Measurements from ENCODE around the gene EZH1. TPM values are rescaled to one million over a fixed set of nuclear protein-coding genes. Genes with fewer than 3 reads are reported as not detected.

The EZH1 gene
- total RNA-seq, 2 experiments from 2014 or later, result 23.1 to 25.5 TPM

DNA sequence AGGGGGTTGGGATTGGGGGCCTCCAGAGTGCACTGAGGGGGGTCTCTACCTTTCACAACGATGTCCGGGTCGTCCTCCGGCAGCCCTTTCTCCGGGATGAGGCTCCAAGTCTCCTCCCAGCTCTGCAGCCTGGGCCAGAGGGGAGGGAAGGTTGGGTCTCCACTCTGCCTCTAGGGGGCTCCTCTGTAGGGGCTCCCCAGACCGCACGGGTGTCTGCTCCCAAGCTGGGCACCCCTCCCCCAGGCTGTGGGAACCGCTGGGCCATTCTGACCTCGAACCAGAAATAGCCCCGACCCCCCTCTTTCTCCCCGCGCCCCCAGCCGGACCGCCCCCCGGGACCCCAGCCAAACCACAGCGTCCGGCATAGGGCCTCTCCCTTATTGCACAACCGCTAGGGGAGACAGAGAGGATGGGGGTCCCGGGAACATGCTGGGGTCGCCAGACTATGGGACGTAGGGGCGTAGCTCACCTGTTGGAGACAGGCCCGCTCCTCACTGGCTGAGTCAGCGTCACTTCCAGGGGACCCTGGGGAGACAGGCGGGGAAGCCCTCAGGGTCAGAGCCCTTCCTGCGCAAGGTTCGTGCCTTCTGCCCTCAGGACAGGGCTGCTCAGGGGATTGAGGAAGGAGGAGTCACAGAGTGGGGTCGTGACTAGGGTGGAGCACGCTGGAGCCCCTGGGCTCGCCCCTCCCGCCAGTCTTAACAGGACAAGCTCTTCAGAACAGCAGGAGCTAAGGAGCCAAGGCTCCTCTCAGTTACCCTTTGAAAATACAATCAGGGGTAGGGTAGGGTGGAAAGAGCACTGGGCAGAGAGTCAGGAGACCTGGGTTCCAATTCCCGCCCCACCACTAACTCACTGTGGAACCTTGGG is 70.7 kb downstream of the EZH1 start:
- TF ChIP-seq, protein P1, sequence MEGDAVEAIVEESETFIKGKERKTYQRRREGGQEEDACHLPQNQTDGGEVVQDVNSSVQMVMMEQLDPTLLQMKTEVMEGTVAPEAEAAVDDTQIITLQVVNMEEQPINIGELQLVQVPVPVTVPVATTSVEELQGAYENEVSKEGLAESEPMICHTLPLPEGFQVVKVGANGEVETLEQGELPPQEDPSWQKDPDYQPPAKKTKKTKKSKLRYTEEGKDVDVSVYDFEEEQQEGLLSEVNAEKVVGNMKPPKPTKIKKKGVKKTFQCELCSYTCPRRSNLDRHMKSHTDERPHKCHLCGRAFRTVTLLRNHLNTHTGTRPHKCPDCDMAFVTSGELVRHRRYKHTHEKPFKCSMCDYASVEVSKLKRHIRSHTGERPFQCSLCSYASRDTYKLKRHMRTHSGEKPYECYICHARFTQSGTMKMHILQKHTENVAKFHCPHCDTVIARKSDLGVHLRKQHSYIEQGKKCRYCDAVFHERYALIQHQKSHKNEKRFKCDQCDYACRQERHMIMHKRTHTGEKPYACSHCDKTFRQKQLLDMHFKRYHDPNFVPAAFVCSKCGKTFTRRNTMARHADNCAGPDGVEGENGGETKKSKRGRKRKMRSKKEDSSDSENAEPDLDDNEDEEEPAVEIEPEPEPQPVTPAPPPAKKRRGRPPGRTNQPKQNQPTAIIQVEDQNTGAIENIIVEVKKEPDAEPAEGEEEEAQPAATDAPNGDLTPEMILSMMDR (IDR thresholded peaks at IDR 0.05), result peak; percentile 69
- Mint-ChIP-seq H3K4me3 (no peak overlapping the region), H3K27ac (no peak overlapping the region), H3K4me1 (ENCODE audit: low read depth) (peaks cover 36% of the 10 kb centered on the region), H3K36me3 (ENCODE audit: low read depth) (no peaks in the 10 kb centered on the region), H3K9me3 (no peaks in the 10 kb centered on the region), H3K27me3 (peaks cover 51% of the 10 kb centered on the region)
- ChIA-PET POLR2A (interaction anchor here (1.1 kb wide), 1 partner anchor 107 kb away, joined by 3 read pairs; the partner anchor contains the start of gene MLX), CTCF (interaction anchor here (0.6 to 1.6 kb wide), 4 partner anchors 10 to 96 kb away, joined by 3 to 10 read pairs (median 4); partner anchors contain the start of gene TUBG2)
- intact Hi-C loops (cut with micrococcal nuclease), result no loop called here
- ATAC-seq, result no peak
- DNase-seq, result peak; percentile 40

DNA sequence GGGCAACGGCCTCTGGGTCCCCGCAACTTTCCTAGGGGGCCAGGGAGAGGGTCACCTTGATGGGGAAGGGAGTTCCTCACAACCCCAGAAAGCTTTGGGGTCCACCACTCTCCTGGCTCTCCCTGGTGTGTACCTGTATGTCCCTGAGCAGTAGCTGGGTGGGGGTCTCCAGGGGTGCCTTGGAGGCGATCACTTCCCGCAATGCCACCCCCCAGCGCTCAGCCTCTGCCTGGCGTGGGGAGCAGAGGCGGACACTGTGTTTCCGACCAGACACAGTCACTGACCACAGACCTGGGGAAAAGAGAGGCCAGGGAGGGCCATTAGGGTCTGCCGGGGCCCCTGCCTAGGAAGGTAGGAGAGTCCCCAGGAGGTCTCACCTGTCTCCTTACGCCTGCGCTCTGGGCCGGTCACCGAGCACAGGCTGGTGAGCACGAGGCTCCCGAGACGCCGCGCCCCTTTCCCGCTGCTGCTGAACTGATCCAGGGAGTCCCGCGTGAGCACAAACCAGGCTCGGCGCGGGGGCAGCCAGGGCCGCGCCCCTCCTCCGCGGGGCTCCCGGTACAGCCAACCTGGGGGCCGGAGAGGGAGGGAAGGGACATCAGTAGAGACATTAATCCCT is 71.5 kb downstream of the EZH1 start:
- Mint-ChIP-seq H3K9me3 (no peaks in the 10 kb centered on the region), H3K4me1 (ENCODE audit: low read depth) (peaks cover 31% of the 10 kb centered on the region), H3K4me3 (no peak overlapping the region), H3K27me3 (peaks cover 52% of the 10 kb centered on the region), H3K36me3 (ENCODE audit: low read depth) (no peaks in the 10 kb centered on the region), H3K27ac (no peak overlapping the region)
- ChIA-PET CTCF (interaction anchor here (1.4 to 1.6 kb wide), 4 partner anchors 10 to 95 kb away, joined by 4 to 10 read pairs (median 4); no protein-coding TSS in a partner anchor), POLR2A (interaction anchor here (1.1 kb wide), 1 partner anchor 106 kb away, joined by 3 read pairs; the partner anchor contains the start of gene MLX)
- ATAC-seq (no peak), DNase-seq (no peak)
- TF ChIP-seq, protein P1 (IDR thresholded peaks at IDR 0.05), result no peak
- intact Hi-C loops (cut with micrococcal nuclease), result no loop called here

DNA sequence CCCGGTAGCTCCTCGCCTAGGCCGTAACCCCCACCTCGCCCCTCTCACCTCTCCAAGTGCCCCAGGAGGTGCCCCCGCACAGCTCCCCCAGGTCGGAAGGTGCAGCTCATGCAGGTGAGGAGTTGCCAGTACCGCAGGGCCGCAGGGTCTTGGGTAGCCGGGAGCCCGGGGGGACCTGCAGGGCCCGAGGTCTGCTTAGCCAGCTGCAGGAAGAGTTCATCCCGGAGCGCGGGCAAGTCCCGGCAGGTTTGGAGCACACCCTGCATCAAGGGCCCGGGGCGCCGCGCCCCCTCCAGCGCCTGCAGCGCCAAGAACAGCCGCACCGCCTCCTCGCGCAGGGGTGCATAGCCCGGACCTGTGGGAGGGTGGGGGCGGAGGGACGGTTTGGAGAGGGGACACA is 72.8 kb downstream of the EZH1 start:
- no peak overlapping the region for H3K4me3 Mint-ChIP-seq
- H3K27me3 Mint-ChIP-seq, result peaks cover 52% of the 10 kb centered on the region
- intact Hi-C loops (cut with micrococcal nuclease), result no loop called here
- no peaks in the 10 kb centered on the region for H3K9me3 Mint-ChIP-seq
- no peak for DNase-seq
- H3K27ac Mint-ChIP-seq, result no peak overlapping the region
- no peaks in the 10 kb centered on the region for H3K36me3 Mint-ChIP-seq (ENCODE audit: low read depth)
- ATAC-seq, result no peak
- ChIA-PET POLR2A (interaction anchor here (0.9 to 1.1 kb wide), 2 partner anchors 94 to 104 kb away, joined by 3 to 4 read pairs; partner anchors contain the start of gene PSMC3IP), CTCF (interaction anchor here (1.5 to 2.1 kb wide), 3 partner anchors 8 to 94 kb away, joined by 4 to 9 read pairs (median 8); partner anchors contain the start of gene TUBG2)
- peaks cover 23% of the 10 kb centered on the region for H3K4me1 Mint-ChIP-seq (ENCODE audit: low read depth)
- TF ChIP-seq, protein P1 (IDR thresholded peaks at IDR 0.05), result no peak

DNA sequence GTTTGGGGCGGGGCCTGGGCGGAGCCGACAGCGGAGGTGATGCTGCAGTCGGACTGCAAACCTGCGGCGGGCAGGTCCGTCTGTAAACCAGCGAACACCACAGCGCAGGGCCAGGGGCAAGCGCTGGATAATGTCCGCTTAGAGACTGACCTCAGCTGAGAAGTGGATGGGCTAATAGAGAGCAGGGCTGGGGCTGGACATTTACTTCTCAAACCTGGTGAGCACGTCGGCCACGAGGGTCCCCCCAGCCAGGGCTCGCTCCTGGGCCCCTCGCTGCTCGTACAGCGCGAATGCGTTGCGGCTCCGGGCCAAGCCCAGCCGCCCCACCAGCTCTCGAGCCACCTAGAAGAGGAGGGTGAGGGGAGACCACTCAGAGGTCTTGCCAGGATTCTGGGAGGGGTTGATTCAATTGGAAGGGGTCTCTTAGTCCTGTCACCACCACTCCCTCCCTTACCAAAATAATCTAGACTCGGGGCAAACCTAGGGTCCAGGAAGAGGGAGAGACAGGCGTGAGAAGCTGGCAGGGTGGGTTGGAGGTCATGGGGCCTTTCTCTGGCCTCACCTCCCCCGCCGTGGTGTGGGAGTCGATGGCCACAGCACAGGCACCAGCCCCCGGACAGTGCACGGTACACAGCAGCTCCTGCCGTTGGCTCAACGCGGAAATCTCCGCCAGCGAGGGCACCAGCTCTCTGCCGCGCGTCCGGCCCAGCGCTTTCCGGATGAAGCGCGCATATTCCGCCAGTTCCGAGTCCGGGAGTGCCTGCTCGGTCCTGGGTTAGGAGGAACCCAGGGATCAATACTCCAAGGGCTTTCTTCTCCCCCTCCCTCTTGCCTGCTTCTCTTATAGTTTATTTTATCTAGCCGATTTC is 73.8 kb downstream of the EZH1 start:
- ATAC-seq (no peak), DNase-seq (no peak)
- Mint-ChIP-seq H3K4me1 (ENCODE audit: low read depth) (peaks cover 19% of the 10 kb centered on the region), H3K9me3 (no peaks in the 10 kb centered on the region), H3K27ac (no peak overlapping the region), H3K4me3 (peak overlapping the region; percentile 70), H3K27me3 (peaks cover 51% of the 10 kb centered on the region), H3K36me3 (ENCODE audit: low read depth) (peaks cover under 1% of the 10 kb centered on the region)
- ChIA-PET POLR2A (interaction anchor here (0.9 to 1.2 kb wide), 3 partner anchors 8 to 103 kb away, joined by 3 to 4 read pairs (median 4); partner anchors contain the start of genes RETREG3 and TUBG1), CTCF (interaction anchor here (1.3 to 4.0 kb wide), 4 partner anchors 9 to 93 kb away, joined by 7 to 18 read pairs (median 8); partner anchors contain the start of gene TUBG2)
- intact Hi-C loops (cut with micrococcal nuclease), result no loop called here
- TF ChIP-seq, protein P1 (IDR thresholded peaks at IDR 0.05), result no peak
